Breast epithelium (tissue), 3 donors: ENCODE data around the gene C11orf68.

Experiments
- POLR2A ChIP-seq: fragments of 450-650 bp; IDR thresholded peaks from one replicate; pipeline ENCODE4 v1.6.1; 2016; ENCODE audit warnings: antibody characterized with exemption, mild to moderate bottlenecking, moderate library complexity
- POLR2AphosphoS5 ChIP-seq, 3 donors: sonication (generic); formaldehyde crosslinking; IDR thresholded peaks; one replicate each; pipeline ENCODE4 v1.6.1; 2017; ENCODE audit warnings: antibody characterized with exemption in 3 of 3
- TF ChIP-seq, protein P1 (sequence below), 3 donors: fragments of 450-650 bp; IDR thresholded peaks; one replicate each; pipeline ENCODE4 v1.5.1; 2016 to 2017; ENCODE audit warnings: antibody characterized with exemption in 3 of 3, mild to moderate bottlenecking in 3 of 3, moderate library complexity in 3 of 3

GRCh38 chr11:65885808-65886536 is 32.9 kb downstream of the C11orf68 start:
- TF ChIP-seq, protein P1, sequence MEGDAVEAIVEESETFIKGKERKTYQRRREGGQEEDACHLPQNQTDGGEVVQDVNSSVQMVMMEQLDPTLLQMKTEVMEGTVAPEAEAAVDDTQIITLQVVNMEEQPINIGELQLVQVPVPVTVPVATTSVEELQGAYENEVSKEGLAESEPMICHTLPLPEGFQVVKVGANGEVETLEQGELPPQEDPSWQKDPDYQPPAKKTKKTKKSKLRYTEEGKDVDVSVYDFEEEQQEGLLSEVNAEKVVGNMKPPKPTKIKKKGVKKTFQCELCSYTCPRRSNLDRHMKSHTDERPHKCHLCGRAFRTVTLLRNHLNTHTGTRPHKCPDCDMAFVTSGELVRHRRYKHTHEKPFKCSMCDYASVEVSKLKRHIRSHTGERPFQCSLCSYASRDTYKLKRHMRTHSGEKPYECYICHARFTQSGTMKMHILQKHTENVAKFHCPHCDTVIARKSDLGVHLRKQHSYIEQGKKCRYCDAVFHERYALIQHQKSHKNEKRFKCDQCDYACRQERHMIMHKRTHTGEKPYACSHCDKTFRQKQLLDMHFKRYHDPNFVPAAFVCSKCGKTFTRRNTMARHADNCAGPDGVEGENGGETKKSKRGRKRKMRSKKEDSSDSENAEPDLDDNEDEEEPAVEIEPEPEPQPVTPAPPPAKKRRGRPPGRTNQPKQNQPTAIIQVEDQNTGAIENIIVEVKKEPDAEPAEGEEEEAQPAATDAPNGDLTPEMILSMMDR (IDR thresholded peaks at IDR 0.05): no peak
- no peak for TF ChIP-seq POLR2A
- no peak for TF ChIP-seq POLR2AphosphoS5 (IDR thresholded peaks at IDR 0.05)
